A549 (cell line): ENCODE results near the gene LHCGR.

ENCODE experiments used
- BCL3 ChIP-seq: fragments of >200 bp; sonication (Bioruptor Twin); formaldehyde crosslinking; IDR thresholded peaks from 3 replicates; pipeline ENCODE4 v1.6.1; 2016
- EP300 ChIP-seq, 2 experiments: fragments of >200 bp; sonication (Bioruptor Twin); formaldehyde crosslinking; IDR thresholded peaks; 2 replicates in 1 of 2; 3 replicates in 1 of 2; pipeline ENCODE4 v1.6.1; 2016 to 2017
- MAX ChIP-seq: IDR thresholded peaks from 2 replicates; pipeline ENCODE4 v1.6.1; 2012

- TF ChIP-seq BCL3, result no peak
- TF ChIP-seq MAX, result no peak
- no peak for TF ChIP-seq EP300 (IDR thresholded peaks at IDR 0.05)
These were observed 104.2 kb downstream of the LHCGR start for GRCh38 chr2:48651158-48651790.
